ENCODE data around the gene HECTD4.

GRCh38 chr12:112164011-112164660 is 218.1 kb downstream of the HECTD4 start:
- TF ChIP-seq USF2 (IDR thresholded peaks at IDR 0.05; ENCODE audit: low read depth, low read length) (no peak), CTCF (conservative IDR thresholded peaks at IDR 0.05; ENCODE audit: low read depth, low read length) (no peak), RCOR1 (IDR thresholded peaks at IDR 0.05; ENCODE audit: insufficient replicate concordance, low read length) (no peak), ELK1 (IDR thresholded peaks at IDR 0.05; ENCODE audit: borderline replicate concordance, low read depth, low read length) (no peak), RFX5 (IDR thresholded peaks at IDR 0.05; ENCODE audit: low read depth, low read length) (no peak), CEBPB (IDR thresholded peaks at IDR 0.05; ENCODE audit: low read depth, low read length) (no peak), POLR2A (IDR thresholded peaks at IDR 0.05; ENCODE audit: low read depth, low read length) (no peak), SMC3 (IDR thresholded peaks at IDR 0.05; ENCODE audit: low read depth, low read length) (no peak), BHLHE40 (IDR thresholded peaks at IDR 0.05; ENCODE audit: low read depth, low read length) (no peak)

Data from IMR-90 (cell line).